ENCODE measurements around the gene FMR1.

Gene FMR1

DNA sequence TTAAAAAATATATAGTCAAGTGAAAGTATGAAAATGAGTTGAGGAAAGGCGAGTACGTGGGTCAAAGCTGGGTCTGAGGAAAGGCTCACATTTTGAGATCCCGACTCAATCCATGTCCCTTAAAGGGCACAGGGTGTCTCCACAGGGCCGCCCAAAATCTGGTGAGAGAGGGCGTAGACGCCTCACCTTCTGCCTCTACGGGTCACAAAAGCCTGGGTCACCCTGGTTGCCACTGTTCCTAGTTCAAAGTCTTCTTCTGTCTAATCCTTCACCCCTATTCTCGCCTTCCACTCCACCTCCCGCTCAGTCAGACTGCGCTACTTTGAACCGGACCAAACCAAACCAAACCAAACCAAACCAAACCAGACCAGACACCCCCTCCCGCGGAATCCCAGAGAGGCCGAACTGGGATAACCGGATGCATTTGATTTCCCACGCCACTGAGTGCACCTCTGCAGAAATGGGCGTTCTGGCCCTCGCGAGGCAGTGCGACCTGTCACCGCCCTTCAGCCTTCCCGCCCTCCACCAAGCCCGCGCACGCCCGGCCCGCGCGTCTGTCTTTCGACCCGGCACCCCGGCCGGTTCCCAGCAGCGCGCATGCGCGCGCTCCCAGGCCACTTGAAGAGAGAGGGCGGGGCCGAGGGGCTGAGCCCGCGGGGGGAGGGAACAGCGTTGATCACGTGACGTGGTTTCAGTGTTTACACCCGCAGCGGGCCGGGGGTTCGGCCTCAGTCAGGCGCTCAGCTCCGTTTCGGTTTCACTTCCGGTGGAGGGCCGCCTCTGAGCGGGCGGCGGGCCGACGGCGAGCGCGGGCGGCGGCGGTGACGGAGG lies at the start of gene FMR1:
Gene FMR1, plus strand, starts transcription at position 728 of the 831 bp plus-strand sequence. CDS start 261 bp downstream, outside the sequence.
- peak; percentile 70 for DNase-seq (ENCODE audit: low read depth, low spot score)

DNA sequence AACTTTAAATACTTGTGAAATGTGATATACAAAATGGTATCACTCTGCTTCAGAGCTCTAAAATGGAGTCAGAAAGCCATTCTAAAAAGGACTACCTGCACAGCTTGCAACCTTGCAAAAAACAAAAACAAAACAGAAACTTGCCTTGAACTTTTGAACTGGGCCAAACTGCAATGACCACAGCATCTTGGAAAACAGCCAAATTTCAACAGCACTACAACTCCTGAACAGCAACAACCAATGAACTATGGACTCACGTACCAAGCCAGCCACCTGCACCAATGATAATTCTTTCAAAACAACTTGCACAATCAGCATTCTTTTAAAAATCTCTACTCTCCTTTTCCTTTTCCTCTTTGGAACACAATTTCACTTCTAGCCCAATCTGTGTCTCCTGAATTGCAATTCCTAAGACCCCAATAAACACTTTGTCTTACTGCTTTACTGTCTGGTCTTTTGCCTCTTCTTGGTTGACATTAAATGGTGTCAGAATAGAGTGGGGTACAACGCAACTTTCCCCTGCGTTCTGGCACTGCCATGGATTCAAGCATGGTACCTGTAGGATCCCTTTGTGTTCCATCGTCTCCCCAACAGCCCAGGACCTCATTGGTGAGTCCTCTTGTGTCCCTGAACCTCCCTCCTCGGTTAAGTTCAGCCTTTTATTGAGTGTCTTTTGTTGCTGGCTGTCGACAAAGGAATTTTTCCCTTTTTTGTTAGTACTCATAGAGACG lies 35.7 kb upstream of the FMR1 start:
- DNase-seq (ENCODE audit: low read depth, low spot score), result no peak

DNA sequence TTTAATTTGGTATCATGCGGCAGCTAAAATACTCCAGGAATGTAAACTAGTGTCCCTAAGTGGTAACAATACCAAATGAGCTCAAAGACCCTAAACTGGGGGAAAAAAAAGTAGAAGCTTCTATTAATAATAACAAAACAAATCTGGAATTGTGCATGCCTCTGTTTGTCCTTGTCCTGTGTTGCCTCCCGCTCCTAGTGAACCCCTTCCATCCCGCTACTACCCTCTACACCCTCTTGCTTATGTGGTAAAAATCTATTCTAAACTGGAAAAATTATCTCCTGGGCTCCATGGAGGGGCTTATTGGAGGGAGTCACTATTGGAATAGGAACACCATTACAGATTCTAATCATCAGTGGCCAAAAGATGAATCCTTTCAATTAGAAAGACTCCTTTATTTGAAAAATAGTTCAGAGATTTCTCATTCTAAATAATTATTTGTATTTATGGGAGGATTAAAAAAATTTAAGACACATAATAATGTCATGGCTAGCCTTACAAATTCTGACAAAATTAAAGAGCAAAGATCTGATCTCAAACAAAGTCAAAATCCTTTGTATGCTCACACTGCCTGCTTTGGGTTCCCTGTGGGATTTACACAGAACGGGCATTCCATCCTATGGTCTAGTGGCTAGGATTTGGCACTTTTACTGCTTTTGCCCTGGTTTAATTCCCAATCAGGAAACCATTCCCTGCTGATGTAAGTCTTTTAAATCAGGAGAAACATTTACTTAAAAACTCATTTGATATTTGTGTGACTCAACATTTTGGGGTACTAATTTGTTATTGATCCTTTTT lies 34.7 kb upstream of the FMR1 start:
- no peak for DNase-seq (ENCODE audit: low read depth, low spot score)

GRCh38 chrX:147877726-147878125 lies 34.0 kb upstream of the FMR1 start:
- DNase-seq (ENCODE audit: low read depth, low spot score), result no peak

- DNase-seq (ENCODE audit: low read depth, low spot score), result no peak
Observed at GRCh38 chrX:147884958-147885357, 26.8 kb upstream of the FMR1 start.

DNA sequence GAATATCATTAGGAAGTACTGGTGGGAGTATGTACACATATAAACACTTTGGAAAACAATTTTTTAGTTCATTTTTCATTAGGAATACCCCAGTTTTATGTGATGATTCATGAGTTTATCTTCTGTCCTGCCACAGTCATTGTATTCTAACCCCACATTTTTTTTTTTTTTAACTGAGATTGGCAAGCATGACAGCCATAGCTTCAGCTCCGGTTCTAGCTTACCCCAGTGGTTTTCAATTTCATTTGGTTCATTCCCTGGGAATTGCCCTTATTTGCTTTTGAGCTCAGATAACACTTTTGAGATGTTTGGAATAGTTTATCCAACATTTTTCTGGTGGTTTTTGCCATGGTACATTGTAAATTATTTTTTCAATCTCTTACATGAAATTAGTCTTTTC lies 21.0 kb upstream of the FMR1 start:
- no peak for DNase-seq (ENCODE audit: low read depth, low spot score)

DNA sequence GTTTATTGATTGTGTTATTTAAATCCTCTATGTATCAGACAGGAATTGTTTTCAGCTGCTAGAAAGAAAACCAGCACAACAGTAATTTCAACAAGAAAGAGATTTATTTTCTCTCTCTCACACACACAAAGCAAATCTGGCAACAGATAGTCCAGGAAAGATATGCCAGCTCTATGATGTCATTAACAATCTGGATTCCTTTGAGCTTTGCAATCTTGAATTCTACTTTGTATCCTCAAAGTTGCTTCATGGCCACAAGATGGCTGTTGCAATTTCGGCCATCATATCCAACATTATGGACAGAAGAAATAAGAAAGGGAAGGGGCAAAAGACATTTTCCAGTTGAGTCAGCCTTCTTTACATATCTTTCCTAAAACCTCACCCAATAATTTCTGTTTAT lies 19.8 kb upstream of the FMR1 start:
- no peak for DNase-seq (ENCODE audit: low read depth, low spot score)

- no peak for DNase-seq (ENCODE audit: low read depth, low spot score)
Observed at GRCh38 chrX:147893741-147894140, 18.0 kb upstream of the FMR1 start.

DNA sequence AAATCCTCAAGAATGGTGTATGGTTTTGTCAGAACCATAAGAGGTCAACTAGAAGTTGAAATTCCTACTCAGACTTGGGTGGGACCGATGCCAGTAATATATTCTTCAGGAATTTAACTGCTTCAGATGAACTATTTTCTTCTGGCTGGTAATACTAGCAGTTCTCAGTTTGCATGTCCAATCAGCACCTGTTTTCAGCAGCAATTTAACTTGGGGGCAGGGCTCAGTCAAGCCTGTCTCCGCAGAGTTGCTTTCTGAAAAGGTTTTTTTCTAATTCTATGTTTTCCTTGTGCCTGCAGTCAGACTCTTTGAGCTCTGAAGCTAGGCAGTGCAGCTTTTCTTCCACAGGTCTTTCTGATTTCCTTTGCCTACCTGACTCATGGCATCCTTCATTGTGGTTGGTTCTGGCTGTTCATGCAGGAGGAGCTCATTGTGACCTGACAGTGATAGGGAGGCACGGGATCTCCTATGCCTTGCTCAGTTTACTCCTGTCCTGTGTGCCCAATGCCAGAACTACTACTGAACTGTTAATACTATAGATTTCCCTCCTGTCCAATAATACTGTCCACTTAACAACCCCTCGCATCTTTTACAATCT lies 17.3 kb upstream of the FMR1 start:
- DNase-seq (ENCODE audit: low read depth, low spot score), result no peak

DNA sequence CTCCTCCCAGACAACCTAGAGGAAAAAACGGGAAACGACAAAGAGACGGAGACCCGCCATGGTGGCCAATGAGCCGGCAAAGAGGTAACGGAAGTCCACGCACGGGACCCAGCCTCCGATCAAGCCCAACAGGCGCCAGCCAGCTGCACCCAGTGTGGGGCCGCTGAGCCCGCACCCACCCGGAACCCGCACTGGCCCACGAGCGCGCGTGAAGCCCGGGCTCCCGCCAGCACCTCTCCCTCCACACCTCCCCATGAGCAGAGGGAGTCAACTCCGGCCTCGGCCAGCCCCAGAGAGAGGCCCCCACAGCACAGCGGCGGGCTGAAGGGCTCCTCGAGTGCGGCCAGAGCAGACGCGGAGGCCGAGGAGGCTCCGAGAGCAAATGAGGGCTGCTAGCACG lies 14.6 kb upstream of the FMR1 start:
- no peak for DNase-seq (ENCODE audit: low read depth, low spot score)

GRCh38 chrX:147898951-147899350 lies 12.8 kb upstream of the FMR1 start:
- DNase-seq (ENCODE audit: low read depth, low spot score), result no peak

DNA sequence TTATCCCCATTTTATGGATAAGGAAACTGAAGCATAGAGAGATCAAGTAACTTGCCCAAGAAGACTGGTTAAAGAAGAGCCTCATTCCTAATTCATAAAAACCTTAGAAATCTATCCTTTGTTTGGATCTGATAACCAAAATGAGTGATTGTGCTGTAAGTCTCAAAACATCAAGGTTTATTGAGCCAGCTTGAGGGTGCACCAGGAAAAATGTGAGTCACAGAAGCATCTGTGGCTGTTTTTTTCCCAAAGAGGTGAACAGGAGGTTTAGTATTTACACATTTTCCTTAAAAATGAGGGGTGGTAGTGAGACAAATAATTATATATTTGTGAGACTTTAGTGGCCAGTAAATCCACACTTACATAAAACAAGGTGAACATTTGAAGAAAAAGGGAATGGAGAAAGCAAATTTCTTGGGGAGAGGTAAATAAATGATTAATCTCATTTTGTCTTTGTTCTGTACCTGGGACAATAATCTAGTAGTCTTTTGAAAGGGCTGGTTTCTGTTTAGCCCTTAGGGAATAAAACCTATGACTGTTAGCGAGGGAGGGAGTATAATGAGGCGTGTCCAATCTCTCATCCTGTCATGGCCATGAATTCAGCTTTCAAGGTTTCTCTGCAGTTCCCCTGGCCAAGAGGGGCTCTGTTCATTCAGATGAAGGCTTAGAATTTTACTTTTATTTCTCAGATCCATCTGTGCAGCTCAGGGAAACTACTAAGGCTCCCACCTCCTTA lies 12.2 kb upstream of the FMR1 start:
- DNase-seq (ENCODE audit: low read depth, low spot score), result no peak

- no peak for DNase-seq (ENCODE audit: low read depth, low spot score)
Observed at GRCh38 chrX:147900349-147900748, 11.4 kb upstream of the FMR1 start.

DNA sequence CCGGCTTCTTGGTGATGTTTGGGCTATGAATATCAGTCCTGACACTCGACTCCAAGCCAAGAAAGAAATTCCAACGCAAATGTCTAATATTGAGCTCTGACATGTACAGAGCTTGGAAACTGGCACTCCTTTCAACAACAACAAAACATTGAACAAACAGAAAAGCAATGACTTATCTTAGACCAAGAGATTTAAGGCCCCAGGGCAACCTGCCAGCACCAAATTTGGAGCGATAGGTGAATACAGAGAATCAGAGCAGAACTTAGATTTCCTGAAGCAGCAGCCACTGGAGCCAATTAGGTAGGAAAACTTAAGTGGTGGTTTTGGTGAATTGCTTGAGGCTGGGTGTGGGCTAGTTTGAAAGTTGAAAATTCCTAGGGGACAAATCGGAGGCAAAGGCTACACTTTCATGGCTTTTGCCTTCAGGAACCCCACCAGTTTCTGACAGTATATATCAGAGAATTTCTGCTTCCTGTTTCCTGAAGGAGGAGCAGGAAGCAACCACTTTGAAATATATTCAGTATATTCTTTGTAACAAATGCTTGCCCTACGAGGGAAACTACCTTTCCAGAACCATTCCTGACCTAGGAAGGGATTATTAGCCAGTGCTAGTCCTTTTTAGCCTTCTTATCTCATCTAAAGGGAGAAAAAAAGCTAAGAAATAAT lies 10.1 kb upstream of the FMR1 start:
- DNase-seq (ENCODE audit: low read depth, low spot score), result no peak

DNA sequence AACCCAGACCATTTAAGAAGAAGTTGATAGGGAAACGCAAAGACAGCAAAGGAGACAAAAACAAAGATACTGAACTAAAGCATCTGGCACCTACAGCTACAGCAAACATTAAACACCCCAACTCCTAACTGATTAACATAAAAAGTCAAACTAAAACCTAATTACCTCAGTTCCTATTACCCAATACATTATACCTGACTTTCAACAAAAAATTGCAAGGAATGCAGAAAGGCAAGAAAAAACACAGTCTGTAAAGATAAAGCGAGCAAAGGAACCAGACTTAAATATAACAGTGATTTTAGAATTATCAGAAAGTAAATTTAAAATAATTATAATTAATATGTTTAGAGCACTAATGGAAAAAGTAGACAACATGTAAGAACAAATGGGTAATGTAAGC lies 9.4 kb upstream of the FMR1 start:
- no peak for DNase-seq (ENCODE audit: low read depth, low spot score)

DNA sequence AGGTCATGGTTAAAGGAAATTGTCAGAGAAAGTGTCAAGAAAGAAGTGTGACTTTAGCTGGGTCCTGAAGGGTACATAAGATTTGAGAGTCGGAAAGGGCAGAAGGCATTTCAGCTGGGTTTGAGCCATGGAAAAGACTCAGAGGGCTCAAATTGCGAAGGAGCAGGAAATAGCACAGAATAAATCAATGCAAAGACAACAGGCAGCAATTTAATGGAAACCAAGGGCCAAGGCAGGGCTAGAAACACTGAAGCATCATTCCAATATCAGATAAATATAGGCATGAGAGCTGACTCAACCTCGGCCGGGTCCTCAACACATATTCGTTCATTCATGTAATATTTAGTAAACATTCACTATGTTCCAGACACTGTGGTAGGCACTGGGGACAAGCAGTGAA lies 3.6 kb upstream of the FMR1 start:
- DNase-seq (ENCODE audit: low read depth, low spot score), result no peak

DNA sequence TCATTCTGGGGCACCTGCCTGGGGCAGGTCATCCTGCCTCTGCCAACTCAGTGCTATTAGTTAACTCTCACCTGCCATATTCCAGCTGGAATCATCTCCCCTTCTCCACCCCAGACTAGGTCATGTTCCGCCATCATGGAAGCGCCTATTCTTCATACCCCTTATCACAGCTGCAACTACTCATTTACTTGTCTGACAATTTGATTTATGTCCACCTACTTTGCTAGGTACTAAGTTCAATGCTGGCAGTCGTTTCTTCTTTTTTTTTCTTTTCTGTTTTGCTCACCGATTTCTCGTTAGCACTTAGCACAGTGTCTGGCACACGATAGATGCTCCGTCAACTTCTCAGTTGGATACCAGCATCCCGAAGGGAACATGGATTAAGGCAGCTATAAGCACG lies 1.1 kb upstream of the FMR1 start:
- no peak for DNase-seq (ENCODE audit: low read depth, low spot score)

DNA sequence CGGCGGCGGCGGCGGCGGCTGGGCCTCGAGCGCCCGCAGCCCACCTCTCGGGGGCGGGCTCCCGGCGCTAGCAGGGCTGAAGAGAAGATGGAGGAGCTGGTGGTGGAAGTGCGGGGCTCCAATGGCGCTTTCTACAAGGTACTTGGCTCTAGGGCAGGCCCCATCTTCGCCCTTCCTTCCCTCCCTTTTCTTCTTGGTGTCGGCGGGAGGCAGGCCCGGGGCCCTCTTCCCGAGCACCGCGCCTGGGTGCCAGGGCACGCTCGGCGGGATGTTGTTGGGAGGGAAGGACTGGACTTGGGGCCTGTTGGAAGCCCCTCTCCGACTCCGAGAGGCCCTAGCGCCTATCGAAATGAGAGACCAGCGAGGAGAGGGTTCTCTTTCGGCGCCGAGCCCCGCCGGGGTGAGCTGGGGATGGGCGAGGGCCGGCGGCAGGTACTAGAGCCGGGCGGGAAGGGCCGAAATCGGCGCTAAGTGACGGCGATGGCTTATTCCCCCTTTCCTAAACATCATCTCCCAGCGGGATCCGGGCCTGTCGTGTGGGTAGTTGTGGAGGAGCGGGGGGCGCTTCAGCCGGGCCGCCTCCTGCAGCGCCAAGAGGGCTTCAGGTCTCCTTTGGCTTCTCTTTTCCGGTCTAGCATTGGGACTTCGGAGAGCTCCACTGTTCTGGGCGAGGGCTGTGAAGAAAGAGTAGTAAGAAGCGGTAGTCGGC lies 528 bp downstream of the FMR1 start:
- DNase-seq (ENCODE audit: low read depth, low spot score), result no peak

DNA sequence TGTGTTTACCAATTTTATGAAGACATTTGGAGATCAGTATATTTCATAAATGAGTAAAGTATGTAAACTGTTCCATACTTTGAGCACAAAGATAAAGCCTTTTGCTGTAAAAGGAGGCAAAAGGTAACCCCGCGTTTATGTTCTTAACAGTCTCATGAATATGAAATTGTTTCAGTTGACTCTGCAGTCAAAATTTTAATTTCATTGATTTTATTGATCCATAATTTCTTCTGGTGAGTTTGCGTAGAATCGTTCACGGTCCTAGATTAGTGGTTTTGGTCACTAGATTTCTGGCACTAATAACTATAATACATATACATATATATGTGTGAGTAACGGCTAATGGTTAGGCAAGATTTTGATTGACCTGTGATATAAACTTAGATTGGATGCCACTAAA lies 1.9 kb downstream of the FMR1 start:
- DNase-seq (ENCODE audit: low read depth, low spot score), result no peak

- no peak for DNase-seq (ENCODE audit: low read depth, low spot score)
Observed at GRCh38 chrX:147914591-147914990, 2.9 kb downstream of the FMR1 start.
